HG02884 (cell line): ENCODE results near the gene HLCS.

Experiments used
- ATAC-seq: cut with Tn5 transposase; IDR thresholded peaks from one replicate; pipeline ENCODE4 v1.9.1; 2021; ENCODE audit warnings: mild to moderate bottlenecking, moderate library complexity; ENCODE audit not compliant: unreplicated experiment

The HLCS gene

DNA sequence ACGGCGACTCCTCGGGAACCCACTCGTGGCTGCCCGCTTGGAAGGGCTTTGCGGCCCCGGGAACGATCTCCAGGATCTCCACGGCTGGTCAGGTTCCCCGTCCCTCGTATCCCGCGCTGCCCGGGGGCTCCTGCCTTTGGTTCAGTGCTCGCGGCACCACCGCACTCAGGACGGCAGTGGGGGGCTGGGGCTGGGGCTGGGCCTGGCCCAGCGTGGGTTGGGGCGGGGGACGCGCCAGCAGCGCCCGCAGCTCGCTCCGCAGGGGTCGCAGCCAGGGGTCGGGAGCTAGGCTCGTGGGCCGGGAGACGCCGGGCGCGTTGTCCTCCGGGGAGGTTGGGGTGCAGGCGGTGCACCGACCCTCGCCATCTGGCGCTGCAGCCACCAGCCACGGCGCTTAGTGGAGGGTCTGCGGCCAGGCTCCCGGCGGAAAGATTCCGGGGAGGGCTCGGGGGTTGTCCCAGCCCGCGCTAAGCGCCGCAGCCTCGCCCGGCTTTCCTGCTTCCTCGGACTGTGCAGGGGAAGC, 258.6 kb downstream of the HLCS start:
- no peak for ATAC-seq

DNA sequence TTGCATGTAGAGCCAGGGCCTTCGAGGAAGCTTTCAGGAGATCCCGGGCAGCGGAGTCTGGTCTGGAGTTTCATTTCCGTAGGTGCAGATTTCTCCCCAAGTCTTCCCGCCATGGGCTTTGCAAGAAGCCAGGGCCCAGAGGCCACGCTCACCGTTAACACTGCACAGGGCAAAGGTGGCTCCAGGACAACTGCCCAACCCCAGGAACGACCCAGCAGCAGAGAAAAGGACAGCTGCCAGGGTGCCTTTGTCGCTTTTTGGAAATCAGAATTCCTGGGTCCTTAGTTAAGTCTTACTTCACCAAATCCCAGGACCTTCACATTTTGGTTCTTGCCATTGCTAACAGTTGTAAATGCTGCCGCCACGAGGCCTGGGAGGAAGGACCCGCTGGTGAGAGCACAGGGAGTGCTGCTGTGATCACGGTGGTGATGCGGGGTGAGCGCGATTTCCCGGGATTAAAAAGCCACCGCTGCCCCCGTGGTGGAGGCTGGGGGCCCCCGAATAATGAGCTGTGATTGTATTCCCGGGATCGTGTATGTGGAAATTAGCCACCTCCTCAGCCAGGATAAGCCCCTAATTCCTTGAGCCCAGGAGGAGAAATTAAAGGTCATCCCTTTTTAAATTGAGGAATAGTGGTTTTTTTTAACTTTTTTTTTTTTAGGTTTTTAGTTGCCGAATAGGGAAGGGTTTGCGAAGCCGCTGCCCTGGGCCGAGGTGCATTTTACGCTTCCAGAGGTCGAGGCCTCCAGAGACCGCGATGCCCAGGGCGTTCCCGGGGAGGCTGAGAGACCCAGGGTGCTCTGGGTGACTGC, 259.3 kb downstream of the HLCS start:
- no peak for ATAC-seq

DNA sequence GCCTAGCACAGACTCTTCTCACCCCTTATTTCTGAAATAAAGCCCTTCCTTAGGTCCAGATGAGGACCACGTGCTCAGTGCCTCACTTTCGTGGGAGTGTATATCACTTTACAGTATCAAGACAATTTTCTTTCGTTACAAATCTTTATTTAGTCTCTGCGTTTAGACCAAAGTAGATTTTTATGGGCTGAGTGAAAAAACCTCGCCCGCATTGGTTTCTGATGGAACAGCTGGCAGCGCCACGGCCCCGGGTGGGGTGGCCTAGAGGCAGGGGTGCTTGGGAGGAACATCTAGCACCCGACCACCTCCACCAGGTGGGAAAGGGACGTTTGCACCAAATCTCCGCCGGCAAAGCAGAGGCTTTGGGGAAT, 260.0 kb downstream of the HLCS start:
- ATAC-seq: no peak

DNA sequence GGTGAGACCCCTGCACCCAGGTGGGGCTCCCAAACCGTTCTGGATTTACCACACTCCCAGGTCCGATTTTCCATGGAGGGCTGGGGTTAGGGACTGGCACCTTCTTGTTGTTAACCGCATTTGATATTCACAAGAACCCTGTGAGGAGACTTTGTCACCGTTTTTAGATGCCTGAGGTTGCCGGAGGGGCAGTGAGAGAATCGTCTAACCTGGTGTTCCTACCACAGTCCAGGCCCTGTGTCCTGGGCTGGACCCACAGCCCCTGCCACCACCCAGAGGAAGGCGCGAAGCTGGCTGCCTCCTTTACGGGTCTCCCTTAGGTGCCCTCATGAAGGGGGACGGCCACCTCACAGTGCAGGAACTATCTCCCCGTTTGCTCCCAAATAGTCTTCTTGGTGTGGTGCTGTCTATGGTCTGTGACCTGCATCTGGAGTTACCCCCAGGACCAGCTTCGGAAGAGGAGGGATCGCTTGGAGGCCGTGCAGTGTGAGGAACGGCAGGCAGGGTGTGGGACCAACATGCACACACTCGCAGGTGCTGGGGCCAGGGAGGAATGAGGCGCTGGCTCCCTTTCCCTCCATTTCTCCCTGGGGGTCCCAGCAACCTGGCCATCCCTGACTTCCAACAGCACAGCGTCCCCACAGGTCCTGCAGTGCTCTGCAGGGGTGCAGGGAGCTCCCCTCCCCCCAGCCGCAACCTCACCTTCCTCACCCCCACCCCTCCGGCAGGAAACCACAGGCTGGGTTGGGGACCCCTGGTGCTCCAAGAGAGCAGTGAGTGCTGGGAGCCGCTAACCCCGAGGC, 260.6 kb downstream of the HLCS start:
- ATAC-seq: no peak

DNA sequence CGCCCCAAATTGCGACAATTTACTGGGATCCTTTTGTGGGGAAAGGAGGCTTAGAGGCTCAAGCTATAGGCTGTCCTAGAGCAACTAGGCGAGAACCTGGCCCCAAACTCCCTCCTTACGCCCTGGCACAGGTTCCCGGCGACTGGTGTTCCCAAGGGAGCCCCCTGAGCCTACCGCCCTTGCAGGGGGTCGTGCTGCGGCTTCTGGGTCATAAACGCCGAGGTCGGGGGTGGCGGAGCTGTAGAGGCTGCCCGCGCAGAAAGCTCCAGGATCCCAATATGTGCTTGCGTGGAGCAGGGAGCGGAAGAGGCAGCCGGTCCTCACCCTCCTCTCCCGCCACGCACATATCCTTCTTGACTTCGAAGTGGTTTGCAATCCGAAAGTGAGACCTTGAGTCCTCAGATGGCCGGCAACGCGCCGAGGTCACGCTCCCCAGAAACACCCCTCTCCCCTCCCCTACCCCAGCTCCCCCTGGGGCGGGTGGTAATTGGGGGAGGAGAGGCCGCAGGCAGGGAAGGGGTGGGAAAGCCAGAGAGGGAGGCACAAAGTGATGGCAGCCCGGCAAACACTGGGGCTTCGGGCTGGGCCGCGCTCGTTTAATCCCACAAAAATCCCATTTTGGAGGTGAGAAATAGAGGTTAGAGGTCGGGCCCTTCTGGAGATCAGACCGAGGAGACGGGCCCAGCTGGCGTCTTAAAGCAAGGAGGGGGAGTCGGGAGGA, 261.4 kb downstream of the HLCS start:
- ATAC-seq: no peak

DNA sequence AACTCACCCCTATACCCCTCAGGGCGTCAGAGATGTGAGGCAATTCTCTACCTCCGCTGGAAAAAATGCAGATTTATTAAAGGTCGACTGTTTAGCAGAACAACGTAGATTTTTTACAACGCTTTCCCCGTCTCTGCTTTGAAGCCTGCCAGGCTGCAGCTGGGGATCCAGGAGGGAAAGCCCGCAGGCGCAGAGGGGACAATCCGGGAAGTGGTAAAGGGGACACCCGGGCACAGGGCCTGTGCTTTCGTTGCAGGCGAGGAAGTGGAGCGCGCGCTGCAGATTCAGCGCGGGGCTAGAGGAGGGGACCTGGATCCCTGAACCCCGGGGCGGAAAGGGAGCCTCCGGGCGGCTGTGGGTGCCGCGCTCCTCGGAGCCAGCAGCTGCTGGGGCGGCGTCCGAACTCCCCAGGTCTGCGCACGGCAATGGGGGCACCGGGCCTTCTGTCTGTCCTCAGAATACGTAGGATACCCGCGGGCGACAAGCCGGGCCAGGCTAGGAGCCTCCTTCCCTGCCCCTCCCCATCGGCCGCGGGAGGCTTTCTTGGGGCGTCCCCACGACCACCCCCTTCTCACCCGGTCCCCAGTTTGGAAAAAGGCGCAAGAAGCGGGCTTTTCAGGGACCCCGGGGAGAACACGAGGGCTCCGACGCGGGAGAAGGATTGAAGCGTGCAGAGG, 262.1 kb downstream of the HLCS start:
- no peak for ATAC-seq

DNA sequence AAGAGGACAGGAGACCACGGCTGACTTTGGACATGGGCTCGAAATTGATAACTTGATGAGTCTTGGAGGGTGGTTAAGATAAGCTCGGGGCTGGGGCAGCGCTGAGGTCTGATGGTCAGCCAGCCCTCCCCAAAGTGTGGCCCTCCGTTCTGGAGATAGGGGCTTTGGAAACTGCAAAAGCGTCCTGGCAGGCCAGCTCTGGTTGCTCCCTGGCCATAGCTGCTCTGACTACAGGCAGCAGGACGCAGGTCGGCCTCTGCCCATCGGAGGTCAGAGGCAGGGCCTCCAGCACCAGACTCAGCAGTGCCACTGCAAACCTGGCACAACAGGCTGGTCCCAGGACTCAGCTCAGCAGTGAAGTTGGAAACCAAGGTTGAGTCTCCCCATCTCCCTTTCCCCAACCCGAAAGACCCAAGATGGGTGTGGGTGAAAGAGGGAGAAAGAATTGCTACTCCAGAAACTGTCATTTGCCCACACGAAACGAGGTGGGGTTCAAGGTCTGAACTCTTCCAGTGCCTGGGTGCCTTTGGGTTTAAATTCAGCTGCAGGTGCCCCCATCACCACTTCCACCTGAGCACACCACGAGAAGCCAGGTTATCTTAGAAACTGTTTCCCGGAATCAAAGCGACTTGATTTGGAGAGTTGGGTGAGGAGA, 262.7 kb downstream of the HLCS start:
- ATAC-seq: no peak

DNA sequence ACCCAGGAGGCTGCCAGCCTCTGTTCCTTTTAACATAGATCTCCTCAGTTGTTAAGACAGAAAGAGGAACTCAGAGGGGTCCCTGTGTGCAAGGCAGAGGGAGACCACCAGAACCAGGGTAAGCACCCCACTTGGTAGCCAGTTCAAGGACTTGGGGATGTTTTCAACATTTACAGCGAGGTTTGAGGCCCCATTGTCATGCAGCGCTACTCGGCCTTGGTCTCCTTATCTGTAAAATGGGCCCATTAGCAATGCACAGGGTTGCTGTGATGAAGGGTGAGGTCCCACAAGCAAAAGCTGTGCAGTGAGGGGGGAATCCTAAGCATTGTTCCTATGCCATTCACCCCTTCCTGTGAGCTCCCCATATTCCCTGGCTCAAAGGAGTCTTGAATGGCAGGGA, 263.3 kb downstream of the HLCS start:
- no peak for ATAC-seq

DNA sequence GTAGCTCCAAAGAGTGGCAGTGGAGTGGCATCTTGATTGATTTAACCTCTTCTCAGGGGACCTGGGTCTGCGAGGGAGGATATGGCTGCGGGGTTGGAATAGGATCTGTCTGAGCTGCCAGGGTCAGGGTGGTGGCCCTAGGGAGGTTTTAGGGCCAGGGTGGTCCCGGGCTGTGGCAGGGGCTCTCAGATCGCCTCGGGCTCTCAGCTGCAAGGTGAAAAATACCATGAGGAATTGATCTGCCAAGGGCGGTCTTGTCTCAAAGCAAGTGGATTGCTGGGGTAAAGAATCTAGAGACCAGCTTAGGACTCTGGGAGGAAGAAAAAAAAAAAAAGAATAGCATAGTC, 263.9 kb downstream of the HLCS start:
- no peak for ATAC-seq

DNA sequence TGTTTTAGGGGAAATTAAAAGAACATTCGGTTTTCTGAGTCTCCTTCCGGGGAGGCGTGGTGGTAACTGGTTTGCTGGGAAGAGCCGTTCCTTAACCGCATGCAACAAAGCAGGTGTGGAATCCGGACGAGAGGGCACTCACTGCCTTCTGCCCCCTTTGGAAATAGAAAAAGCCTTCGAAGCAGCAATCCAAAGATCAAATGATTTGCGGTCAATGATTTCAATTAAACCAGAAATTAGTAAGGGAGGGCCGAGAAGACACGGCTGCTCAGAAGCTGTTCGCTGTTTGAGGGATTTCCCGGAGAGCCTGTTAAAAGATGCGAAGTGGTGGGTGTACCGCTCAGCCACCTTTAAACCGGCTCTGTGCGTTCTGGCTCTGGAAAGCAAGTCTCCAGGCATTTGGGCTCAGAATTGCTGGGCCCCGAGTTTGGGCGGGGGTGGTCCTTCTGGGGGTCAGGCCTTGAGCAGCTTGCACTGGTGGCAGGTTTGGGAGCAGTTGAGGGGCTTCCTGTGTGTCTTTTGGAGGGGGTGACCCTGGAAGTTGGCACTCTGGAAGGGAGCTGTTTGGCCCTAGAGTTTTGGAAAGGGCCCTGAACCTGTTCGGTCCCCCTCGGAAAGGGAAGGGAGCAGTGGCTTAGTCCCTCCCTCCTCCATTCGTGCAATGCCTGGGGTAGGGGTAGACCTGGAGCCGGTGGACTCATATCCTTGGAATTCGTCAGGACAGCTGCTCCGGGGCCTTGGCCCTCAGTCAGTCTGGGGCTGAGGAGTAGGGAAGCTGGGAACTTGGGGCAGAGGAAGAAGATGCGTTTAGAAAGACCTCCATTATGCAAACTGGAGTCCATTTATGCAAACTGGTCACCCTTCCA, 264.5 kb downstream of the HLCS start:
- no peak for ATAC-seq

DNA sequence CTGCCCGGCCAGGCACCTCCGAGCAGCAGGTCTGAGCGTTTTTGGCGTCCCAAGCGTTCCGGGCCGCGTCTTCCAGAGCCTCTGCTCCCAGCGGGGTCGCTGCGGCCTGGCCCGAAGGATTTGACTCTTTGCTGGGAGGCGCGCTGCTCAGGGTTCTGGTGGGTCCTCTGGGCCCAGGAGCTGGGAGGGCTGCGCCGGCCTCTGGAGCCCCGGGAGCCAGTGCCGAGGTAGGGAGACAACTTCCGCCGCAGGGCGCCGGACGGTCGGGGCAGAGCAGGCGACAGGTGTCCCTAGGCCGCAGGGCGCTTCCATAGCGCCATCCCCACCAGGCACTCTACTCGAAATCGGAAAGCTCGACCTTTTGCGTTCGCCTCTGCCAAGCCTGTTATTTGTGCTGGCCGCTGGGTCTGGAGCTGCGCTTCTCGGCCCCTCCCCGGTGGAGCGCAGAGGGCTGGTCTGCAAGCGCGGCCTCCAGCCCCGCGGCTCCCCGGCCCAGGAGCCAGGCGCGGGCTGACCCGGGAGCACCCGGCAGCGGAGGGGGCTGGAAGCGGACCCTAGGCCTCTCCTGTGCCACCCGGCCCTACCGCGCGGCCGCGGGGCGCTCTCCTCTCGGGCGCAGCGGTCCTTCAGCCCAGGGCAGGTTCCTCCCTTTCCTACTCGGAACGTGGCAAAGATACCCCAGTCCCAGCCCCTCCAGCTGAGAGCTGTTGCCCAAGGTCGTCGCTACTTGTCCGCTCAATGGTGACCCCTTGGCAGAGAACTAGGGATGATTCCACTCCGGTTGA, 265.3 kb downstream of the HLCS start:
- no peak for ATAC-seq
